ENCODE data around the gene SCAP.
"Not testable (repeated sequence)": the region's sequence is repeated elsewhere in the genome, so short reads cannot be mapped to it uniquely, and the experiment has no call there.

Gene SCAP

DNA sequence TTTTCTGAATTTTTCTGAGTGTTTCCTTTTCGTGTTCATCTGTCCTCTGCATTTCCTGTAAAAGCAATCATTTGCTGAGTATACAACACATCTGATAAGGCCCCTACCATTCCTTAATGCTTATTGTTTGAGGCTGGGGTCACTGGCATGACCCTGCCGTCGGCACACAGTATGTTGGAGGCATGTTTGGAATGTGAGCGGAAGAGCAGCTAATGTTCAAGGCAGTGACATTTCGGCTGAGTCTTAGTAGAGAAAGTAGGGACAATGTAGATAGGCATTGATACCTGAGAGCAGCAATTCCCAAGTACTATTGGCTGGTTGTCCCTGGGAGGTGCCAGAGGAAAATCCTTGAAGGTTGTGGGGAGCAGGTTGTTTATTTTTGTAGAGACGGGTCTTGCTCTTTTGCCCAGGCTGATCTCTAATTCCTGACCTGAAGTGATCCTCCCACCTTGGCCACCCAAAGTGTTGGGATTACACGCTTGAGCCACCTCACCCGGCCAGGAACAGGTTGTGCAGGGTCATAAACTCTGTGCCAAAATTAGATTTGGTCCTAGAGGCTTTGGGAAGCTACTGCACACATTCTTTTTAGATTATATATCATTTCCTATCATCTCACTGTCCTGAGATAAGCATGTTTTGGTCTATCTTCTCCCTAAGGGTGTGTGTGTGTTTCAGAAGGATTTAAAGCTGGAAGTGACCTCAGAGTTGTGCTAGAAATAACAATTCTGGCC lies 81.4 kb downstream of the SCAP start:
- no peak for DNase-seq

DNA sequence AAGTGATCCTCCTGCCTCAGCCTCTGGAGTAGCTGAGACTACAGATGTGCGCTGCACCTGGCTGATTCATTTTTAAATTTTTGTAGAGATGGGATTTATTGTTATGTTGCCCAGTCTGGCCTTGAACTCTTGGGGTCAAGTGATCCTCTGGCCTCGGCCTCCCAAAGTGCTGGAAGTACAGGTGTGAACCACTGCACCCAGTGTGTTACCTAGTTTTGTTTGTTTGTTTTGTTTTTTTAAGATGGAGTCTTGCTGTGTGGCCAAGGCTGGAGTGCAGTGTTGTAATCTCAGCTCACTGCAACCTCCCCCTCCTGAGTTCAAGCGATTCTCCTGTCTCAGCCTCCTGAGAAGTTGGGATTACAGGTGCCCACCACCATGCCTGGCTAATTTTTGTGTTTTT lies 82.8 kb downstream of the SCAP start:
- DNase-seq, result no peak

DNA sequence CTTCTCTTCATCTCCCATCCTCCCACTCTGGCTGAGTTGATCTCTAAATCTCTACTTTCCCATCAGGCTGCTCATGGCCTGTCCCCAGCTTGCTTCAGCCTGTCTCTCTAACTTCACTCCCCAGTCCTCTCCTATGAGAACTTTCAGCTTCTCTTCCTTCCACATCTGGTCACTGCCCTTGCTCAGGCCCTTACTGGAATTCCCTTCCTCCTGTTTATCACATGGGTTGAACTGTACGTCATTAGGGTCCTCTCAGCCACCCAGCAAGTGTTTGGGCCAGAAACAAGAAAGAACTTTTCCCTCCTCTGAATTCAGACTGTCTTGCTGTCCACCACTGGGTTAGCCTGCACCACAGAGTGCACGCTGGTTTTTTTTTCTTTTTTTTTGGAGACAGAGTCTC lies 89.9 kb downstream of the SCAP start:
- no peak for DNase-seq

DNA sequence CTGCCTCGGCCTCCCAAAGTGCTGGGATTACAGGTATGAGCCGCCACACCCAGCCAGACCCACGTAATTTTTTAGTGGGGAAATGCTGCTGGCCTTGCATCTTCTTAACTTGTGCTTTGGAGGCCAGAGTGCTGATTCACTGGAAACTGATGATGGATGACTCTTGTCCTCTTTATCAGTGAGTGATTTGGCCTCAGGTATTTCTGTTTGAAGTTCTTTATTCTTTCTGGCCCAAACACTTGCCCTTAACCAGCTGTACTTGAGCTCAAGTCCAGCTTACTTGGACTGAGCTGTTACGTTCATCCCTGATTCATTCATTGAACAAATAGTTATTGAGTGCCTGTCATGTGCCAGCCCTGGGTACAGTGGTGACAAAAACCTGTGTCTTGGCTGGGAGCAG lies 90.7 kb downstream of the SCAP start:
- no peak for DNase-seq

DNA sequence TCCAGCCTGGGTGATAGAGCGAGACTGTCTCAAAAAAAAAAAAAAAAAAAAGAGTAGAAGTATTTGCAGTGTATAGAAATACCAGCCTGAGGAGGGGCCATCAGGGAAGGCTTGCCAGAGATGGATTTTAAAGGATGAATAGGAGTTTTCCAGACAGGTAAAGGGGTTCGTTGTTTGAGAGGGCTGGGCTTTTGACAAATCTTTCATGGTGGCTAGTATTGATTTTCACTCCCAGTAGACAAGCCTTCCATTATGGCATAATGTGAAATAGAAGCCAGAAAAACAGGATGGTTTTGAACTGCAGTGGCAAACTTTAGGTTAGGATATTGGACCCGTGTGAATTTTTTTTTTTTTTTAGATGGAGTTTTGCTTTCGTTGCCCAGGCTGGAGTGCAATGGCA lies 91.3 kb downstream of the SCAP start:
- no peak for DNase-seq

DNA sequence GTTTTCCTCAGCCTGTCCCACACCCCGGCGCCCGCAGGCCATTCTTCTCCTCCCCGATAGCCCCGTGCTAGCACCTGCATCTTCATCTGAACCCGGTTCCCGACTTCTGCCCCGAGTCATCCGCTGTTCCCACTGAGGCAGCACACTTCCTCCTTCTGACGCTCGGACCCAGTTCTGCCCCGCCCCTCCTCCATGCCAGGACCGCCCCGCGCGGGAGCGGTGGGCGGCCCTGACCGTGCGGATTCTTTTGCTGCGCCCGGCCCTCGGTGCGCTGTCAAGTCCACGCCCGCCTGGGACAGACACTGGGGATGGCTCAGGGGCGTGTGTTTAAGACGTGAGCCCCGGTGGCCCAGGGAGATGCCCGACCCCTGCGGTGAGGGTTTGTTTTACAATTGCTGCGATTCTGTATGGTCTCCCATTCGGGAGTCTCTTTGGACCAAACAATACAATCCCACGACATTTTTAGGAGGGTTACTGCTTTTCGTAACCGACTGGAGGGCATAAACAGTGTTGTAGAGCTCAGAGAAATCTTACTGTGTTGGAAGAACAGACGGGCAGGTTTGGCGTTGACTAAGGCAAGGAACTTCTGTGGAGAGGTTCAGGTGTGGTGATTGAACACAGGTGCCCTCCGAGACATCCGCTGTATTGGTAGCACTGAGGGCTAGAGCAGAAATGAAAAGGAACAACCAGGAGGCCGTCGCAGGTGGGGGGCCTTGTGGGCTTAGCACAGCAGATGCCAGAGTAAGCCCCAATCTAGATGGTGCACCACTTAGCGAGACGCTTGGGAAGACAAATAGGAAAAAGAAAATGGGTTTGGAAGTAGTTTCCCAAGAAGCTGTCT lies 94.2 kb downstream of the SCAP start:
- DNase-seq, result no peak

DNA sequence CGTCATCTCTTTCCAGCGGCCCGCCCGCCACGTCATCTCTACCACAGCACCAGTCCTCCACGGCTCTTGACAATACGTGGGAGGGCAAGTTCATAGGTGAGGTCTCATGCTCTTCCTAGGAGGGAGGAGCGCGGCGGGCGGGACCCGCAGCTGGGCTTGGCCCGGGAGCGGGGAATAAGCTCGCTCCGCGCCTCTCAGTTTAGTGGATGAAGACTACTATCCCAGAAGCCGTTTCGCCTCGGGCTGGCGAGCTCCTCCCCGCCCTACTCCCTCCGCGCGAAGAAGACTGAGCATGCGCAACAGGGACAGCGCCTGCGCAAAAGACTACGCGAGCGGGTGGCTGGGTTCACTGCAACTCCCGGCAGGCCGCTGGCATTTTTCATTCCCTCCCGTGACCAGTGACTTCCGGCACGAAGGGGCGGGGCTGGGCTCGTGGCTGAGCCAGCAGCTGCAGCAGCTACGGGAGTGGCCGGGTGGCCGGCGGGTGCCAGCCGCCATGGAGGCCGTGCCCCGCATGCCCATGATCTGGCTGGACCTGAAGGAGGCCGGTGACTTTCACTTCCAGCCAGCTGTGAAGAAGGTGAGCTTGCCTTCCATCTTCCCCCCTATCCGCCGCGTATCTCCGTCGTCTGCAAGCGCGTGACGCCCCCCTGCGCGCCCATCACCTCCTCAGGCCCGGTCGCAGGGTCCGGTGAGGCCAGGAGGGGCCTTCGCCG lies 95.0 kb downstream of the SCAP start, which contains the start of gene PTPN23:
Gene PTPN23 (plus strand): TSS at position 421 of the 716 bp plus-strand sequence. CDS start 76 bp downstream, at position 497.
- peak; percentile 84 for DNase-seq

DNA sequence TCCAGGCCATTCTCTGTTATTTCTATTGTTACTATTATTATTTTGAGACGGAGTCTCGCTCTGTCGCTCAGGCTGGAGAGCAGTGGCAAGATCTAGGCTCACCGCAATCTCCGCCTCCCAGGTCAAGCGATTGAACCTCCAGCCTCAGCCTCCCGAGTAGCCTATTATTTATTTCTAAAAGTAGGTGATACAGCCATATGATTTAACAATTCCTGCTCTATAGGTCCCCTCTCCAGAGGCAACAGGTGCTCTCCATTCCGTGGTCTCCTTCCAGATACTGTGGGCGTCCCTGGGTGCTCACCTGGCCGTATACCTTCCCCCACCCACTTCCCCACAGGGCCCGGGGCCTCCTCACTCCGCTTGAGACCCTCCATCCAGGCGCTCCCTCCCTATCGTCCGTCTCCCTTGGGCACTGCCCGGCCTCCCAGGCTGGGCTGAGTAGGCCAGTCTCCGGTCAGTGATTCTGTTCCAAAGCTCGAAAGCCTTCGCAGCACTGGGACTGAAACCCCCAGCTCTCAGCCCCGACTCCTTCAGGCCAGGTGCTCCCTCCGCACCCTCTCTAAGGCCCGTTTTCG lies 95.6 kb downstream of the SCAP start:
- DNase-seq, result no peak

DNA sequence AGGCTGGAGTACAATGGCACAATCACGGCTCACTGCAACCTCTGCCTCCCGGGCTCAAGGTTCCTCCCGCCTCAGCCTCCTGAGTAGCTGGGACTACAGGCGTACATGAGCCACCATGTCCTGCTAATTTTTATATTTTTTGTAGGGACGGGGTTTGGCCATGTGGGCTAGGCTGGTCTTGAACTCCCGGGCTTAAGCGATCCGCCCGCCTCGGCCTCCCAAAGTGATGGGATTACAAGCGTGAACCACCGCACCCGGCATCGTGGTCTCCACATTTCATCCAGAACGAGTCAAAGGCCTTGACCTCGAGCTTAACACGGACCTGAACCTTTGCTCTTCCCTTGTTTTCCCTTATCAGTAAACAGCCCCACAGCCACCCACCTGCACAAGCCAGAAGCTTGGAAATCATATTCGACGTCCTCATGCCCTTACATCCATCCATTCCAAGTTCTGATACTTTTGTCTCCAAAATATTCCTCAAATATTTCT lies 96.3 kb downstream of the SCAP start:
- no peak for DNase-seq

DNA sequence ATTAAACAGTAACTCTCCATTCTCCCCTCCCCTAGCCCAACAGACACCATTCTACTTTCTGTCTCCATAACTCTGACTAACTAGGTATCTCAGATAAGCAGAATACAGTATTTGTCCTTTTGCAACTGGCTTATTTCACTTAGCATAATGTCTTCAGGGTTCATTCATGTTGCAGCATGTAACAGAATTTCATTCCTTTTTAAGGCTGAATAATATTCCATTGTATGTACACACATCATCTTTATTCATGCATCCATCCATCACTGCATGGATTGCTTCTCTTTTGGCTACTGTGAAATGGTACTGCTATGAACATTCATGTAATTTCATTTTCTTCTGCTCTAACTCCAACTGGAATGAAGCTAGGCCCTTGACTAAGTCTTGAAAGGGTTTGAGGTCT lies 96.9 kb downstream of the SCAP start:
- DNase-seq, result no peak

DNA sequence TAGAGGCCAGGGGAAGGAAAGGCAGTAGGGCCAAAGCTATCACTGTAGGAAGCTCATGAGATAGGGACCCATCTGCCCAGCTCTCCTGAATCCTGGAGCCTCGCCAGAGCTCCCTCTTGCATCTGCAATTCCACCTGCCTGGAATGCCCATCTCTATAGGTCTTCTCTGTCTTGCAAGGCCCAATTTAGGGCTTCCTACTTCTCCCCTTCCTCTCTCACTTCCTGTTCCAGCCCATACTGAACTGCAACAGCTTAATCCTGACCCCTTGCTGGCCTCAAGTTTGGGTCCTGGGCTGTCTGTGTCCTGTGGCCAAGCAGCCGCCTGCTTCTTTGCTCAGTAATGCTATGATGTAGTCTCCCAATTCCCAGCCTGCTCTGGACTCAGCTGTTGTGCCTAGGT lies 98.6 kb downstream of the SCAP start:
- DNase-seq, result no peak

DNA sequence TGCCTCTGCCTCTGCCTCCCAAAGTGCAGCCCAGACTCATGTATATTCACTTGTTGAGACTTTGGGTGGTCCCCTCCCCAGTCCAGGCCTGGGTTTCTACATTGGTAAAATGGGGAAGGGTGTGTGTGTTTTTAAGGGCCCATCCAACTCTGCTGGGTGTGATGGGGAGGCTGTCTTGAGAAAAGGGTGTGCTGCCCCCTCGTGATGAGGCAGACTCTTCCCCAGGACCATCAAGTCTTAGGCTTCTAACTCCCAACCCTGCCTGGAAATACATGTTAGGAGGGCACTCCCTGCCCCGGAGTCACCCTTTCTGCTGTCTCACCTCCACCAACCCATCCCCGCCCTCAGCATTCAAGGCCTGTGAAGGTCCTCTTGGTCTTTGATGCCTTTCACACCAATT lies 99.3 kb downstream of the SCAP start:
- no peak for DNase-seq

DNA sequence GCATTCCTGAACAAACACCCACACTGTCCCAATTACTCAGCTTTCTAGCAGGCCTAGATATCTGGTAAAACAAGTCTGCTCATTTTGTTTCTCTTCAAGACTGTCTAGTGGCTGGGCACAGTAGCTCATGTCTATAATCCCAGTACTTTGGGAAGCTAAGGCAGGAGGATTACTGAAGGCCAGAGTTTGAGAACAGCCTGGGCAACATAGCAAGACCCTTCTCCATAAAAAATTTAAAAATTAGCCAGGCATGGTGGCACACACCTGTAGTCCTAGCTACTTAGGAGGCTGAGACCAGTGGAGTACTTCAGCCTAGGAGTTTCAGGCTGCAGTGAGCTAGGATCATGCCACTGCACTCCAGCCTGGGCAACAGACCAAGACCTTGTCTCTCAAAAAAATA lies 101.2 kb downstream of the SCAP start:
- DNase-seq, result no peak

DNA sequence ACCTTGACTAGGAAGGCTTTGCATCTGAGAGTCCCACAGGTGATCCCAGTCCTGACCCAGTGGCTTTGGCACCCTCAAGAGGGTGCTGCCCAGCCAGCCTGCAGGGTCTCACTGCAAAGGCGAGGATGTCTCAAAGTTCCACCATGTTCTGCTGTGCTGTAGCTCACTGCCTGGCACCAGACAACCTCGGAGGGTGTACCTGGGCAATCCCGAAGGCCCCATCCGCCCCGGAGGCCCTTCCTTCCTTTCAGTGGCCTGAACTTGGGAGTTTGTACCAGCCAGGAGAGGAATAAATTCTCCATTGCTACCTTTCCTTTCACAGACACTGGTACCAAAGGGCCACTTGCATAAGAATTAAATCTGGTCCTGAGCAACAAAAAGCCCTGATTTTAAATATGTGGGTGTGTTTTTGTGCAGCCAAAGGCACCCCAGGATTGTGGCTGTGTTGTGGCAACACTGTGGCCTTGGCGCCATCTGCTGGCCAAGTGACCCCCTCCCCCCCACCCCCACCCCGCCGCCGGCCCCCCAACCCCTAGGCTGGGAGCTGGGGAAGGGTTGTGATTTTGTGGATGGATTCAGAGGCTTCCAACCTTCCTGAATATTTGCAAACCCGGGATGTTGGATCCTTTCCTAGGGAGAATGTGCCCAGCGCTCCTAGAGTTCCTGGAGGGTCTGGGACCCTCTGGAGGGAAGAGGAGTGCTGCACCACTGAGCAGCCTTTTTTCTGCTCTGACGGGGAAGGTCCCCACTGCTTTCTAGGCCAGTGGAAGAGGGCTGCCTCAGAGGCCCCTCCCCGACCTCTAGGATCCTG lies 104.6 kb downstream of the SCAP start:
- no peak for DNase-seq

DNA sequence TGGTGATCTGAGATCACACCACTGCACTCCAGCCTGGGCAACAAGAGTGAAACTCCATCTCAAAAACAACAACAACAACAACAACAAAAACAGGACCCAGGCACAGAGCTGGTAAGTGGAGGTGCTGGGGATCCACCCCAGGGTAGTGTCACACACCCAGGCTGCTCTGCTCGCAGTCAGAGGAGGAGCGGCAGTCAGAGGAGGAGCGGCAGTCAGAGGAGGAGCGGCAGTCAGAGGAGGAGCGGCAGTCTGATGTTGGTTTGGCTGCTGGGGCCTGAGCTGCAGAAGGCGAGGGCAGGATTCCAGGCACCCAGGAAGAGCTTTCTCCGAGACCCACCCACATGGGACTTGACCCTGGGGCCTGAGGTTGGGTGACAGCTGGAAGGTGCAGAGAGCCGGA lies 105.7 kb downstream of the SCAP start:
- DNase-seq, result not testable (repeated sequence)

DNA sequence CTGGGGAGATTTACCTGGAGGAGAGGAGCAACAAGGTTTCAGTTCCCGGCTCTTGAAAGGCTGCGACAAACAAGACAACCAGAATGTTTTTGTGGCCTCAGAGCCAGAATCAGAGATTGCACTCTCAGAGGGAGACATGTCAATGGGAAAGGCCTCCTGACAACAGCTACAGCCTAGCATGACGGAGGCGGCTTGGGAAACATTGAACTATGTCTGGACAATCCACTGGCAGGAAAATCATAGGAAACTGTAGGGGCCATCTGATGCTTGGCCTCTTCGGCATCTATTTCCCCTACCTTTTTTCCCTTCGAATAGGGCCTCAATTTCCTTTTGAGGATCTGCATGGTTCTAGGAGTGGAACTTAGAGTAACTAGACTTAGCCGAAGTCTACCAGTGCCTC lies 108.1 kb downstream of the SCAP start:
- DNase-seq, result no peak

DNA sequence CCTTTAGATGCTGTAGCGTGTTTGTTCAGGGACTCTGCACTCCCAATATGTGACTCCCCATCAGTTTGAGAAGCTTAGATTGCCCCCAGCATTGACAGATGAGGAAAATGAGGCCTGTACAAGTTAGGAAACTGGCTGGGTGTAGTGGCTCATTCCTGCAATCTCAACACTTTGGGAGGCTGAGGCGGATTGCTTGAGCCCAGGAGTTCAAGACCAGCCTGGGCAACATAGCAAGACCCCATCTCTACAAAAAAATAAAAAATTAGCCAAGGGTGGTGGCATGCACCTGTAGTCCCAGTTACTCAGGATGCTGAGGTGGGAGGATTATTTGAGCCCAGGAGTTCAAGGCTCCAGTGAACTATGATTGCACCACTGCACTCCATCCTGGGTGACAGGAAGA lies 108.9 kb downstream of the SCAP start:
- no peak for DNase-seq

DNA sequence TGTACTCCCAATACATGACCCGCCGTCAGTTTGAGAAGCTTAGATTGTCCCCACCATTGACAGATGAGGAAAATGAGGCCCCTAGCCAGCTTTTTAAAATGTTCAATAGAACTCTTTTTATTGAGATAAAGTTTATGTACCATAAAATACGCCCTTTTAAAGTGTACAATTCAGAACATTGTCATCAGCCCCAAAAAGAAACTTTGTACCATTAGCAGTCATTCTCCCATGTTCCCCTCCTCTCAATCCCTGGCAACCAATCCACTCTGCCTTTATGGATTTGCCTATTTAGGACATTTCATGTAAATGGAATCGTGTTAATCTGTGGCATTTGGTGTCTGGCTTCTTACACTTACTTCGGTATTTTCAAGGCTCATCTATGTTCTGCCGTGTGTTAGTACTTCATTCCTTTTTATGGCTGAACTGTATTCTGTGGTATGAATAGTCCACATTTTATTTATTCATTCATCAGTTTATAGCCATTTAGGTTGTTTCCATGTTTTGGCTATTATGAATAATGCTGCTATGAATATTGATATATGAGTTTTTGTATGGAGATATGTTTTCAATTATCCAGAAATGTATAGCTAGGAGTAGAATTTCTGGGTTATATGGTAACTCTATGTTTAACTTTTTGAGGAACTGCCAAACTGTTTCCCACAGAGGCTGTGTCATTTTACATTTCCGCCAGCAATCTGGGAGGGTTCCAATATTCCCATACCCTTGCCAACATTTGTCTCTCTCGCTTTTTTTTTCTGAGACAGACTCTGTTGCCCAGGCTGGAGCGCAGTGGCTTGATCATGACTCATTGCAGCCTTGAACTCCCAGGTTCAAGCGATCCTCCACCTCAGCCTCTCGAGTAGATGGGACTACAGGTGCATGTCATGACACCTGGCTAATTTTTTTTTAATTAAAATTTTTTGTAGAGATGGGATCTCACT lies 110.3 kb downstream of the SCAP start:
- DNase-seq, result no peak
